GM23338 (cell line): Measurements from ENCODE around the gene TRPM3. TPM values are rescaled to one million over a fixed set of nuclear protein-coding genes. Genes with fewer than 3 reads are reported as not detected.

Experiments
- ATAC-seq: fragments of 200-7000 bp; cut with Tn5 transposase; 3 replicates; pipeline ENCODE4 v1.9.1; 2020
- DNase-seq: peaks from one replicate; pipeline ENCODE4 v3.0.0-alpha.2; 2015; ENCODE audit warnings: low spot score
- H2AFZ ChIP-seq: fragments of 200-600 bp; sonication (generic); 2 replicates; pipeline ENCODE4 v1.8.0; 2016; ENCODE audit warnings: antibody characterized with exemption, mild to moderate bottlenecking, moderate library complexity
- H3F3A ChIP-seq: fragments of 200-600 bp; sonication (generic); replicated peaks from 2 replicates; pipeline ENCODE4 v1.8.0; 2017; ENCODE audit warnings: antibody characterized with exemption, mixed run types, low read depth
- H3K27ac ChIP-seq: fragments of 200-600 bp; sonication (generic); 2 replicates; pipeline ENCODE4 v1.6.1; 2016; ENCODE audit warnings: low read depth
- H3K27me3 ChIP-seq: fragments of 200-600 bp; sonication (generic); 2 replicates; pipeline ENCODE4 v1.8.0; 2016; ENCODE audit warnings: mild to moderate bottlenecking, mixed run types, moderate library complexity; ENCODE audit not compliant: insufficient read depth
- H3K36me3 ChIP-seq: fragments of 200-600 bp; sonication (generic); 2 replicates; pipeline ENCODE4 v1.8.0; 2016; ENCODE audit warnings: mild to moderate bottlenecking; ENCODE audit not compliant: insufficient read depth
- H3K4me1 ChIP-seq: fragments of 200-600 bp; sonication (generic); 2 replicates; pipeline ENCODE4 v1.8.0; 2016; ENCODE audit warnings: mild to moderate bottlenecking, moderate library complexity; ENCODE audit not compliant: insufficient read depth
- H3K4me2 ChIP-seq: fragments of 200-600 bp; sonication (generic); 2 replicates; pipeline ENCODE4 v1.7.1; 2017; ENCODE audit warnings: mixed run types
- H3K4me3 ChIP-seq: fragments of 200-600 bp; sonication (generic); 2 replicates; pipeline ENCODE4 v1.6.1; 2016; ENCODE audit warnings: mixed run types
- H3K79me2 ChIP-seq: fragments of 200-600 bp; sonication (generic); replicated peaks from 2 replicates; pipeline ENCODE4 v1.8.0; 2017; ENCODE audit warnings: mild to moderate bottlenecking; ENCODE audit not compliant: insufficient read depth
- H3K9me2 ChIP-seq: fragments of 200-600 bp; sonication (generic); 2 replicates; pipeline ENCODE4 v1.8.0; 2017; ENCODE audit not compliant: insufficient read depth
- H4K20me1 ChIP-seq: fragments of 200-600 bp; sonication (generic); replicated peaks from 2 replicates; pipeline ENCODE4 v1.8.0; 2017; ENCODE audit warnings: mild to moderate bottlenecking; ENCODE audit not compliant: insufficient read depth
- H3K27ac Mint-ChIP-seq: 2 replicates; pipeline ENCODE4 v1.8.0; 2020; ENCODE audit warnings: inconsistent platforms, mild to moderate bottlenecking, moderate library complexity, mixed read lengths
- H3K27me3 Mint-ChIP-seq: 3 replicates; pipeline ENCODE4 v1.8.0; 2022; ENCODE audit warnings: low read depth, mild to moderate bottlenecking, moderate library complexity, mixed read lengths, inconsistent platforms; ENCODE audit not compliant: insufficient read depth, poor library complexity
- H3K36me3 Mint-ChIP-seq: 3 replicates; pipeline ENCODE4 v1.8.0; 2021; ENCODE audit warnings: low read depth, mild to moderate bottlenecking, inconsistent platforms, moderate library complexity, mixed read lengths
- H3K4me1 Mint-ChIP-seq: 3 replicates; pipeline ENCODE4 v1.8.0; 2020; ENCODE audit warnings: mild to moderate bottlenecking, inconsistent platforms, mixed read lengths
- H3K4me3 Mint-ChIP-seq: 3 replicates; pipeline ENCODE4 v1.8.0; 2021; ENCODE audit warnings: moderate library complexity, mild to moderate bottlenecking, inconsistent platforms, mixed read lengths
- H3K9me3 Mint-ChIP-seq: 3 replicates; pipeline ENCODE4 v1.8.0; 2020; ENCODE audit warnings: moderate library complexity, mild to moderate bottlenecking, inconsistent platforms, mixed read lengths
- CREB1 ChIP-seq: fragments of 250-450 bp; sonication (Bioruptor Pico); IDR thresholded peaks from 2 replicates; pipeline ENCODE4 v1.5.0; 2020; ENCODE audit warnings: low read depth, mild to moderate bottlenecking, moderate library complexity
- EZH2 ChIP-seq: fragments of 200-600 bp; sonication (generic); IDR thresholded peaks from one replicate; pipeline ENCODE4 v1.8.0; 2017; ENCODE audit warnings: antibody characterized with exemption, mild to moderate bottlenecking, low read depth; ENCODE audit not compliant: unreplicated experiment
- EZH2phosphoT487 ChIP-seq: fragments of 200-600 bp; sonication (generic); IDR thresholded peaks from one replicate; pipeline ENCODE4 v1.8.1; 2018; ENCODE audit warnings: antibody characterized with exemption; ENCODE audit not compliant: unreplicated experiment
- JUNB ChIP-seq: IDR thresholded peaks from one replicate; pipeline ENCODE4 v1.6.1; 2016; ENCODE audit warnings: antibody characterized with exemption; ENCODE audit not compliant: unreplicated experiment
- NANOG ChIP-seq: IDR thresholded peaks from 2 replicates; pipeline ENCODE4 v1.6.1; 2016; ENCODE audit warnings: antibody characterized with exemption, borderline replicate concordance
- POLR2AphosphoS5 ChIP-seq: IDR thresholded peaks from 2 replicates; pipeline ENCODE4 v1.6.1; 2016; ENCODE audit warnings: antibody characterized with exemption, low read depth
- STAT1 ChIP-seq: IDR thresholded peaks from one replicate; pipeline ENCODE4 v1.6.1; 2016; ENCODE audit warnings: antibody characterized with exemption; ENCODE audit not compliant: unreplicated experiment
- ZNF114 ChIP-seq: fragments of 250-450 bp; sonication (Bioruptor Pico); IDR thresholded peaks from 2 replicates; pipeline ENCODE4 v1.5.0; 2020; ENCODE audit warnings: mild to moderate bottlenecking, moderate library complexity
- ZNF331 ChIP-seq: fragments of 250-450 bp; sonication (Bioruptor Pico); IDR thresholded peaks from 2 replicates; pipeline ENCODE4 v1.5.0; 2020; ENCODE audit warnings: low read depth, mild to moderate bottlenecking, moderate library complexity
- polyA plus RNA-seq: library from polyadenylated mRNA; unstranded; fragments of >200 nt; fragmentation: Nextera tagmentation; extraction: Ambion mirVana; gene quantifications from 2 replicates; pipeline ENCODE4 v1.2.1, GENCODE V29; 2016
- total RNA-seq: library from RNA; depleted of rRNA; stranded (reverse); fragments of >200 nt; shearing (Covaris generic); gene quantifications from 2 replicates; pipeline ENCODE4 v1.2.3, GENCODE V29; 2014
- TF ChIP-seq, protein P1 (sequence below): IDR thresholded peaks from one replicate; pipeline ENCODE4 v1.6.1; 2018; ENCODE audit warnings: antibody characterized with exemption; ENCODE audit not compliant: unreplicated experiment
- TF ChIP-seq, protein P2 (sequence below): fragments of 250-450 bp; sonication (Bioruptor Pico); IDR thresholded peaks from 2 replicates; pipeline ENCODE4 v1.5.0; 2020; ENCODE audit warnings: mild to moderate bottlenecking, moderate library complexity
- TF ChIP-seq, protein P3 (sequence below): IDR thresholded peaks from 2 replicates; pipeline ENCODE4 v1.6.1; 2016; ENCODE audit warnings: antibody characterized with exemption
- TF ChIP-seq, protein P4 (sequence below), 2 experiments: fragments of 200-600 bp in 1 of 2; sonication (generic) in 1 of 2; conservative IDR thresholded peaks; 2 replicates each; pipeline versions ENCODE4 v1.5.1 to v1.6.1; 2016 to 2017; ENCODE audit warnings: antibody characterized with exemption in 2 of 2, low read depth in 2 of 2, mild to moderate bottlenecking in 2 of 2, moderate library complexity in 1 of 2

Gene TRPM3
- total and polyA plus RNA-seq, 2 experiments from 2014 or later, result 2.8 to 8.2 TPM

DNA sequence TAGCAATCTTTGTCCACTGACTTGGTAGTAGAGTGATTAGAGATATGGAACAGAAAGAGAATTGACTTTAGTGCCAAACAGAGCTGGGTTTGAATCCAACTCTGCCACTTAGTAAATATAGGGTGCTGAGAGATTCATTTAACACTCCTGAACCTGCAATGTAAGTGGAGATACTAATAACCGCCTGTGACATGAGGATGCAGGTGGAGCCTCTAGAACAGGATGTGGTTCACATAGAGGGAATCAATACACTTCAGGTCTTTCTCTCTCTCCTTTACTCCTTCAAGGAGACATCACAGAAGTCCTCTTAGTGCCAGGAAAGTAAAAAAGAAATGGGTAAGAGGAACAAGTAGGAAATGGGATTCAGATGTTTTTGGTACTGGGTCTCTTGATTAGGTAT lies 49.8 kb downstream of the TRPM3 start:
- no peak overlapping the region for H3K27ac ChIP-seq
- no peaks in the 10 kb centered on the region for H3F3A ChIP-seq
- H4K20me1 ChIP-seq, result no peaks in the 10 kb centered on the region
- no peaks in the 10 kb centered on the region for H3K36me3 ChIP-seq
- ATAC-seq, result no peak
- TF ChIP-seq POLR2AphosphoS5 (no peak), STAT1 (no peak), ZNF114 (no peak), EZH2phosphoT487 (no peak), NANOG (no peak), JUNB (no peak), ZNF331 (no peak), EZH2 (no peak), CREB1 (CRISPR knock-in tag) (no peak)
- TF ChIP-seq, protein P1, sequence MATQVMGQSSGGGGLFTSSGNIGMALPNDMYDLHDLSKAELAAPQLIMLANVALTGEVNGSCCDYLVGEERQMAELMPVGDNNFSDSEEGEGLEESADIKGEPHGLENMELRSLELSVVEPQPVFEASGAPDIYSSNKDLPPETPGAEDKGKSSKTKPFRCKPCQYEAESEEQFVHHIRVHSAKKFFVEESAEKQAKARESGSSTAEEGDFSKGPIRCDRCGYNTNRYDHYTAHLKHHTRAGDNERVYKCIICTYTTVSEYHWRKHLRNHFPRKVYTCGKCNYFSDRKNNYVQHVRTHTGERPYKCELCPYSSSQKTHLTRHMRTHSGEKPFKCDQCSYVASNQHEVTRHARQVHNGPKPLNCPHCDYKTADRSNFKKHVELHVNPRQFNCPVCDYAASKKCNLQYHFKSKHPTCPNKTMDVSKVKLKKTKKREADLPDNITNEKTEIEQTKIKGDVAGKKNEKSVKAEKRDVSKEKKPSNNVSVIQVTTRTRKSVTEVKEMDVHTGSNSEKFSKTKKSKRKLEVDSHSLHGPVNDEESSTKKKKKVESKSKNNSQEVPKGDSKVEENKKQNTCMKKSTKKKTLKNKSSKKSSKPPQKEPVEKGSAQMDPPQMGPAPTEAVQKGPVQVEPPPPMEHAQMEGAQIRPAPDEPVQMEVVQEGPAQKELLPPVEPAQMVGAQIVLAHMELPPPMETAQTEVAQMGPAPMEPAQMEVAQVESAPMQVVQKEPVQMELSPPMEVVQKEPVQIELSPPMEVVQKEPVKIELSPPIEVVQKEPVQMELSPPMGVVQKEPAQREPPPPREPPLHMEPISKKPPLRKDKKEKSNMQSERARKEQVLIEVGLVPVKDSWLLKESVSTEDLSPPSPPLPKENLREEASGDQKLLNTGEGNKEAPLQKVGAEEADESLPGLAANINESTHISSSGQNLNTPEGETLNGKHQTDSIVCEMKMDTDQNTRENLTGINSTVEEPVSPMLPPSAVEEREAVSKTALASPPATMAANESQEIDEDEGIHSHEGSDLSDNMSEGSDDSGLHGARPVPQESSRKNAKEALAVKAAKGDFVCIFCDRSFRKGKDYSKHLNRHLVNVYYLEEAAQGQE, result no peak
- TF ChIP-seq, protein P2, sequence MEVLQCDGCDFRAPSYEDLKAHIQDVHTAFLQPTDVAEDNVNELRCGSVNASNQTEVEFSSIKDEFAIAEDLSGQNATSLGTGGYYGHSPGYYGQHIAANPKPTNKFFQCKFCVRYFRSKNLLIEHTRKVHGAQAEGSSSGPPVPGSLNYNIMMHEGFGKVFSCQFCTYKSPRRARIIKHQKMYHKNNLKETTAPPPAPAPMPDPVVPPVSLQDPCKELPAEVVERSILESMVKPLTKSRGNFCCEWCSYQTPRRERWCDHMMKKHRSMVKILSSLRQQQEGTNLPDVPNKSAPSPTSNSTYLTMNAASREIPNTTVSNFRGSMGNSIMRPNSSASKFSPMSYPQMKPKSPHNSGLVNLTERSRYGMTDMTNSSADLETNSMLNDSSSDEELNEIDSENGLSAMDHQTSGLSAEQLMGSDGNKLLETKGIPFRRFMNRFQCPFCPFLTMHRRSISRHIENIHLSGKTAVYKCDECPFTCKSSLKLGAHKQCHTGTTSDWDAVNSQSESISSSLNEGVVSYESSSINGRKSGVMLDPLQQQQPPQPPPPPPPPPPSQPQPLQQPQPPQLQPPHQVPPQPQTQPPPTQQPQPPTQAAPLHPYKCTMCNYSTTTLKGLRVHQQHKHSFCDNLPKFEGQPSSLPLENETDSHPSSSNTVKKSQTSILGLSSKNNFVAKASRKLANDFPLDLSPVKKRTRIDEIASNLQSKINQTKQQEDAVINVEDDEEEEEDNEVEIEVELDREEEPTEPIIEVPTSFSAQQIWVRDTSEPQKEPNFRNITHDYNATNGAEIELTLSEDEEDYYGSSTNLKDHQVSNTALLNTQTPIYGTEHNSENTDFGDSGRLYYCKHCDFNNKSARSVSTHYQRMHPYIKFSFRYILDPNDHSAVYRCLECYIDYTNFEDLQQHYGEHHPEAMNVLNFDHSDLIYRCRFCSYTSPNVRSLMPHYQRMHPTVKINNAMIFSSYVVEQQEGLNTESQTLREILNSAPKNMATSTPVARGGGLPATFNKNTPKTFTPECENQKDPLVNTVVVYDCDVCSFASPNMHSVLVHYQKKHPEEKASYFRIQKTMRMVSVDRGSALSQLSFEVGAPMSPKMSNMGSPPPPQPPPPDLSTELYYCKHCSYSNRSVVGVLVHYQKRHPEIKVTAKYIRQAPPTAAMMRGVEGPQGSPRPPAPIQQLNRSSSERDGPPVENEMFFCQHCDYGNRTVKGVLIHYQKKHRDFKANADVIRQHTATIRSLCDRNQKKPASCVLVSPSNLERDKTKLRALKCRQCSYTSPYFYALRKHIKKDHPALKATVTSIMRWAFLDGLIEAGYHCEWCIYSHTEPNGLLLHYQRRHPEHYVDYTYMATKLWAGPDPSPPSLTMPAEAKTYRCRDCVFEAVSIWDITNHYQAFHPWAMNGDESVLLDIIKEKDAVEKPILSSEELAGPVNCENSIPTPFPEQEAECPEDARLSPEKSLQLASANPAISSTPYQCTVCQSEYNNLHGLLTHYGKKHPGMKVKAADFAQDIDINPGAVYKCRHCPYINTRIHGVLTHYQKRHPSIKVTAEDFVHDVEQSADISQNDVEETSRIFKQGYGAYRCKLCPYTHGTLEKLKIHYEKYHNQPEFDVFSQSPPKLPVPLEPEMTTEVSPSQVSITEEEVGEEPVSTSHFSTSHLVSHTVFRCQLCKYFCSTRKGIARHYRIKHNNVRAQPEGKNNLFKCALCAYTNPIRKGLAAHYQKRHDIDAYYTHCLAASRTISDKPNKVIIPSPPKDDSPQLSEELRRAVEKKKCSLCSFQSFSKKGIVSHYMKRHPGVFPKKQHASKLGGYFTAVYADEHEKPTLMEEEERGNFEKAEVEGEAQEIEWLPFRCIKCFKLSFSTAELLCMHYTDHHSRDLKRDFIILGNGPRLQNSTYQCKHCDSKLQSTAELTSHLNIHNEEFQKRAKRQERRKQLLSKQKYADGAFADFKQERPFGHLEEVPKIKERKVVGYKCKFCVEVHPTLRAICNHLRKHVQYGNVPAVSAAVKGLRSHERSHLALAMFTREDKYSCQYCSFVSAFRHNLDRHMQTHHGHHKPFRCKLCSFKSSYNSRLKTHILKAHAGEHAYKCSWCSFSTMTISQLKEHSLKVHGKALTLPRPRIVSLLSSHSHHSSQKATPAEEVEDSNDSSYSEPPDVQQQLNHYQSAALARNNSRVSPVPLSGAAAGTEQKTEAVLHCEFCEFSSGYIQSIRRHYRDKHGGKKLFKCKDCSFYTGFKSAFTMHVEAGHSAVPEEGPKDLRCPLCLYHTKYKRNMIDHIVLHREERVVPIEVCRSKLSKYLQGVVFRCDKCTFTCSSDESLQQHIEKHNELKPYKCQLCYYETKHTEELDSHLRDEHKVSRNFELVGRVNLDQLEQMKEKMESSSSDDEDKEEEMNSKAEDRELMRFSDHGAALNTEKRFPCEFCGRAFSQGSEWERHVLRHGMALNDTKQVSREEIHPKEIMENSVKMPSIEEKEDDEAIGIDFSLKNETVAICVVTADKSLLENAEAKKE, result no peak
- TF ChIP-seq, protein P3, sequence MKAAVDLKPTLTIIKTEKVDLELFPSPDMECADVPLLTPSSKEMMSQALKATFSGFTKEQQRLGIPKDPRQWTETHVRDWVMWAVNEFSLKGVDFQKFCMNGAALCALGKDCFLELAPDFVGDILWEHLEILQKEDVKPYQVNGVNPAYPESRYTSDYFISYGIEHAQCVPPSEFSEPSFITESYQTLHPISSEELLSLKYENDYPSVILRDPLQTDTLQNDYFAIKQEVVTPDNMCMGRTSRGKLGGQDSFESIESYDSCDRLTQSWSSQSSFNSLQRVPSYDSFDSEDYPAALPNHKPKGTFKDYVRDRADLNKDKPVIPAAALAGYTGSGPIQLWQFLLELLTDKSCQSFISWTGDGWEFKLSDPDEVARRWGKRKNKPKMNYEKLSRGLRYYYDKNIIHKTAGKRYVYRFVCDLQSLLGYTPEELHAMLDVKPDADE, result no peak
- TF ChIP-seq, protein P4, sequence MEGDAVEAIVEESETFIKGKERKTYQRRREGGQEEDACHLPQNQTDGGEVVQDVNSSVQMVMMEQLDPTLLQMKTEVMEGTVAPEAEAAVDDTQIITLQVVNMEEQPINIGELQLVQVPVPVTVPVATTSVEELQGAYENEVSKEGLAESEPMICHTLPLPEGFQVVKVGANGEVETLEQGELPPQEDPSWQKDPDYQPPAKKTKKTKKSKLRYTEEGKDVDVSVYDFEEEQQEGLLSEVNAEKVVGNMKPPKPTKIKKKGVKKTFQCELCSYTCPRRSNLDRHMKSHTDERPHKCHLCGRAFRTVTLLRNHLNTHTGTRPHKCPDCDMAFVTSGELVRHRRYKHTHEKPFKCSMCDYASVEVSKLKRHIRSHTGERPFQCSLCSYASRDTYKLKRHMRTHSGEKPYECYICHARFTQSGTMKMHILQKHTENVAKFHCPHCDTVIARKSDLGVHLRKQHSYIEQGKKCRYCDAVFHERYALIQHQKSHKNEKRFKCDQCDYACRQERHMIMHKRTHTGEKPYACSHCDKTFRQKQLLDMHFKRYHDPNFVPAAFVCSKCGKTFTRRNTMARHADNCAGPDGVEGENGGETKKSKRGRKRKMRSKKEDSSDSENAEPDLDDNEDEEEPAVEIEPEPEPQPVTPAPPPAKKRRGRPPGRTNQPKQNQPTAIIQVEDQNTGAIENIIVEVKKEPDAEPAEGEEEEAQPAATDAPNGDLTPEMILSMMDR (conservative IDR thresholded peaks at IDR 0.05; ENCODE audit: low read depth in 2 of 2), result no peak
- peaks cover 20% of the 10 kb centered on the region for H3K4me1 Mint-ChIP-seq
- no peaks in the 10 kb centered on the region for H3K9me3 Mint-ChIP-seq
- peaks cover 2% of the 10 kb centered on the region for H3K27me3 Mint-ChIP-seq
- H3K9me2 ChIP-seq, result peaks cover 5% of the 10 kb centered on the region; the same call in 1 of the 2 replicates
- no peaks in the 10 kb centered on the region for H3K36me3 Mint-ChIP-seq
- DNase-seq, result no peak
- no peak overlapping the region for H2AFZ ChIP-seq
- H3K4me3 Mint-ChIP-seq, result no peak overlapping the region
- H3K4me3 ChIP-seq, result no peak overlapping the region
- no peaks in the 10 kb centered on the region; the same call in 1 of the 2 replicates for H3K79me2 ChIP-seq
- no peak overlapping the region for H3K4me2 ChIP-seq
- no peak overlapping the region for H3K27ac Mint-ChIP-seq
- no peaks in the 10 kb centered on the region for H3K27me3 ChIP-seq
- peaks cover 21% of the 10 kb centered on the region for H3K4me1 ChIP-seq
